ENCODE data around the gene FAM47B.

DNA sequence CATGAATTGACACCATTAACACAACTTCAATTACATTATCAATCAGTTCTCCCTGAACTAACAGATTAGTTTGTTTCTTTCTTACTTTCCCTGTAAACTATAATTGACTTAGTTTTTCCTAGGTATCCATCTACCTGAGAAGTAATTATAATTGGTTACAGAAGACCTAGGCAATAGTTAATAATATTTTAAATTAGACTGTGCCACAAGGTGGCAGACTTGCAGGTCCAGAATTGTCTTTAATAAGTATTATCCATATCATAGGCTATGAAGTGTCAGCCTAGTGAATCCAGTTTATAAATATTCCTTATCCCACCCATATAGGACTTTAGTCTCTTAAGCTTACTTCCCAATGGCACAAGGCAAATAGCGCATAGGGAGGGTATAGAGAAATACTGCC lies 48.9 kb upstream of the FAM47B start:
- TF ChIP-seq MAX (CRISPR knock-in tag; IDR thresholded peaks at IDR 0.05) (no peak), USF2 (CRISPR knock-in tag; IDR thresholded peaks at IDR 0.05) (no peak), CREB1 (CRISPR knock-in tag; IDR thresholded peaks at IDR 0.05) (no peak), NFYB (CRISPR knock-in tag; conservative IDR thresholded peaks at IDR 0.05; ENCODE audit: low read depth) (no peak), SP1 (CRISPR knock-in tag; conservative IDR thresholded peaks at IDR 0.05) (no peak)
- TF ChIP-seq, protein P1, sequence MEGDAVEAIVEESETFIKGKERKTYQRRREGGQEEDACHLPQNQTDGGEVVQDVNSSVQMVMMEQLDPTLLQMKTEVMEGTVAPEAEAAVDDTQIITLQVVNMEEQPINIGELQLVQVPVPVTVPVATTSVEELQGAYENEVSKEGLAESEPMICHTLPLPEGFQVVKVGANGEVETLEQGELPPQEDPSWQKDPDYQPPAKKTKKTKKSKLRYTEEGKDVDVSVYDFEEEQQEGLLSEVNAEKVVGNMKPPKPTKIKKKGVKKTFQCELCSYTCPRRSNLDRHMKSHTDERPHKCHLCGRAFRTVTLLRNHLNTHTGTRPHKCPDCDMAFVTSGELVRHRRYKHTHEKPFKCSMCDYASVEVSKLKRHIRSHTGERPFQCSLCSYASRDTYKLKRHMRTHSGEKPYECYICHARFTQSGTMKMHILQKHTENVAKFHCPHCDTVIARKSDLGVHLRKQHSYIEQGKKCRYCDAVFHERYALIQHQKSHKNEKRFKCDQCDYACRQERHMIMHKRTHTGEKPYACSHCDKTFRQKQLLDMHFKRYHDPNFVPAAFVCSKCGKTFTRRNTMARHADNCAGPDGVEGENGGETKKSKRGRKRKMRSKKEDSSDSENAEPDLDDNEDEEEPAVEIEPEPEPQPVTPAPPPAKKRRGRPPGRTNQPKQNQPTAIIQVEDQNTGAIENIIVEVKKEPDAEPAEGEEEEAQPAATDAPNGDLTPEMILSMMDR (IDR thresholded peaks at IDR 0.05): no peak

Measured in WTC11 (cell line).